Measurements from ENCODE around the gene ABHD2. TPM values are rescaled to one million over a fixed set of nuclear protein-coding genes. Genes with fewer than 3 reads are reported as not detected.

Gene ABHD2
- 15.2 and 15.7 TPM in 2 replicates for total RNA-seq (2014; rRNA removed; shearing (Covaris generic))
- 5.2 and 5.3 TPM in 2 replicates for polyA plus RNA-seq (2016; fragmentation: Nextera tagmentation; extraction: Ambion mirVana)
- long read RNA-seq, full-length matches to known transcripts, result 3 of 4 reads
- long read RNA-seq, partial matches to known transcripts, result 1 of 4 reads
- long read RNA-seq, other reads (novel, unspliced or antisense), result 0 of 4 reads

- no peaks in the 10 kb centered on the region; the same call in 1 of the 2 replicates for H3F3A ChIP-seq (replicated peaks; ENCODE audit: low read depth)
- peaks cover 46% of the 10 kb centered on the region for H3K4me1 Mint-ChIP-seq
- ATAC-seq, result peak; percentile 95
- no peak within 1 kb of the TSS; the same call in 2 of the 3 replicates for H3K4me3 Mint-ChIP-seq
- TF ChIP-seq EZH2phosphoT487 (IDR thresholded peaks at IDR 0.05; ENCODE audit: unreplicated experiment) (no peak), CREB1 (CRISPR knock-in tag; IDR thresholded peaks at IDR 0.05; ENCODE audit: low read depth) (peak; percentile 83), POLR2AphosphoS5 (IDR thresholded peaks at IDR 0.05; ENCODE audit: low read depth) (peak; percentile 72)
- no peaks in the 10 kb centered on the region for H3K9me2 ChIP-seq (ENCODE audit: insufficient read depth)
- H4K20me1 ChIP-seq (replicated peaks; ENCODE audit: insufficient read depth), result no peaks in the 10 kb centered on the region; the same call in 1 of the 2 replicates
- H3K36me3 ChIP-seq (ENCODE audit: insufficient read depth), result no peaks in the 10 kb centered on the region
- H3K27ac ChIP-seq (ENCODE audit: low read depth), result peak within 1 kb of the TSS; percentile 4; the same call in 1 of the 2 replicates
- H2AFZ ChIP-seq, result peak within 1 kb of the TSS; percentile 63
- no peaks in the 10 kb centered on the region for H3K27me3 ChIP-seq (ENCODE audit: insufficient read depth)
- H3K4me2 ChIP-seq, result peak within 1 kb of the TSS; percentile 79
- H3K27ac Mint-ChIP-seq, result no peak within 1 kb of the TSS
- H3K79me2 ChIP-seq (replicated peaks; ENCODE audit: insufficient read depth), result no peaks in the 10 kb centered on the region; the same call in none of the 2 replicates
- H3K27me3 Mint-ChIP-seq (ENCODE audit: insufficient read depth, low read depth, poor library complexity), result peaks cover 4% of the 10 kb centered on the region
- no peaks in the 10 kb centered on the region for H3K9me3 Mint-ChIP-seq
- H3K36me3 Mint-ChIP-seq (ENCODE audit: low read depth), result no peaks in the 10 kb centered on the region
- peaks cover 24% of the 10 kb centered on the region for H3K4me1 ChIP-seq (ENCODE audit: insufficient read depth)
- peak within 1 kb of the TSS; percentile 70 for H3K4me3 ChIP-seq
- DNase-seq (ENCODE audit: low spot score), result peak; percentile 100
Observed at GRCh38 chr15:89087830-89088604, at the start of gene ABHD2. ABHD2 (plus strand) TSS chr15:89088456; CDS start chr15:89116328, 27,872 bp downstream.

- no peaks in the 10 kb centered on the region for H3K27me3 ChIP-seq (ENCODE audit: insufficient read depth)
- H4K20me1 ChIP-seq (replicated peaks; ENCODE audit: insufficient read depth), result no peaks in the 10 kb centered on the region
- H3K27me3 Mint-ChIP-seq (ENCODE audit: insufficient read depth, low read depth, poor library complexity), result peaks cover 5% of the 10 kb centered on the region
- H3K27ac ChIP-seq (ENCODE audit: low read depth), result no peak overlapping the region
- no peak for DNase-seq (ENCODE audit: low spot score)
- H3K36me3 ChIP-seq (ENCODE audit: insufficient read depth), result no peaks in the 10 kb centered on the region
- H2AFZ ChIP-seq, result no peak overlapping the region
- H3F3A ChIP-seq (replicated peaks; ENCODE audit: low read depth), result no peaks in the 10 kb centered on the region
- H3K9me2 ChIP-seq (ENCODE audit: insufficient read depth), result no peaks in the 10 kb centered on the region
- H3K9me3 Mint-ChIP-seq, result peaks cover 4% of the 10 kb centered on the region; the same call in 2 of the 3 replicates
- H3K4me1 Mint-ChIP-seq, result peaks cover 3% of the 10 kb centered on the region; the same call in 1 of the 3 replicates
- H3K4me3 Mint-ChIP-seq, result no peak overlapping the region
- no peak overlapping the region for H3K27ac Mint-ChIP-seq
- H3K36me3 Mint-ChIP-seq (ENCODE audit: low read depth), result peaks cover 4% of the 10 kb centered on the region; the same call in 2 of the 3 replicates
- no peak for ATAC-seq
- no peak overlapping the region for H3K4me3 ChIP-seq
- H3K4me1 ChIP-seq (ENCODE audit: insufficient read depth), result no peaks in the 10 kb centered on the region
- H3K79me2 ChIP-seq (replicated peaks; ENCODE audit: insufficient read depth), result no peaks in the 10 kb centered on the region
- no peak overlapping the region for H3K4me2 ChIP-seq
- TF ChIP-seq EZH2phosphoT487 (IDR thresholded peaks at IDR 0.05; ENCODE audit: unreplicated experiment) (no peak), ETS1 (IDR thresholded peaks at IDR 0.05) (no peak), CREB1 (CRISPR knock-in tag; IDR thresholded peaks at IDR 0.05; ENCODE audit: low read depth) (no peak), STAT1 (IDR thresholded peaks at IDR 0.05; ENCODE audit: unreplicated experiment) (no peak), ZNF114 (CRISPR knock-in tag; IDR thresholded peaks at IDR 0.05) (no peak), EZH2 (IDR thresholded peaks at IDR 0.05; ENCODE audit: low read depth, unreplicated experiment) (no peak)
Observed at GRCh38 chr15:89039142-89039541, 49.1 kb upstream of the ABHD2 start.

All from GM23338 (cell line).